ENCODE measurements around the gene MPPED1.

Gene MPPED1

GRCh38 chr22:43479301-43479950, 67.6 kb downstream of the MPPED1 start:
- no peak for DNase-seq

GRCh38 chr22:43479962-43480361, 68.1 kb downstream of the MPPED1 start:
- DNase-seq = no peak

GRCh38 chr22:43481568-43482317, 69.9 kb downstream of the MPPED1 start:
- no peak for DNase-seq

DNA sequence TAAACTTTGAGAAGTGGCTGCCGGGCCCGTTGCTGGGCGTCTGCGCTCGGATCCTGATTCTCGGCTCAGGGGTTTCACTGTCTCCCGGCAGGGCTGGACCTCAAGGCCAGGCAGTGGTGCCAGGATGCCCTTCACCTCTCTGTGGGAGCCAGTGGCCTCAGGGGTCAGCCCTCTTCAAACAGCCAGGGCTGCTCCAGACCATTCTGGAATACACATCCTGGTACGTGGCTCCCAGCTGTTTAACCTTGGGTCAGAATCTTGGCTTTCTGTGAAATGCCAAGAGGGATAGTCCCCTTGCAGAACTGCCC, 70.5 kb downstream of the MPPED1 start:
- no peak for DNase-seq

DNA sequence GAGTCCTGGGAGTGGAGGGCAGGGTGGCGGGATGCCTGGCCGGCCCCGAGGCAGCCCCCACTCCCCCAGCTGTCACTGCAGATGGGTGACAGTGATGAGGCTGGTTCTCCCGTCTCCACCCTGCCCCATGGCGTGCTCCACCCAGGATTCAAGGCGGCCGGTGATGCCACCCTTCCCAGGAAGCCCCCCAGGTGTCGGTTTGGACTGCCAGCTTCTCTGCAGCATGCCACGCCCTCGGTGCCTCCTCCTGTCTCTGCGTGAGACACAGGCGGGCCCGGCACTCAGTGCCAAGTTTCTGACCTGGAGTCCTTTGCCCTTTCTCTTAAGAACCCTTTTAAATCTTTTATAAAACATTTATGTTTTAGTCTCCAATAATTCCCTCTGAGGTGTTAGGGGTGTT, 71.5 kb downstream of the MPPED1 start:
- DNase-seq = no peak

- no peak for DNase-seq
Observed at GRCh38 chr22:43483669-43484068, 71.9 kb downstream of the MPPED1 start.

- no peak for DNase-seq
Observed at GRCh38 chr22:43484227-43484626, 72.4 kb downstream of the MPPED1 start.

DNA sequence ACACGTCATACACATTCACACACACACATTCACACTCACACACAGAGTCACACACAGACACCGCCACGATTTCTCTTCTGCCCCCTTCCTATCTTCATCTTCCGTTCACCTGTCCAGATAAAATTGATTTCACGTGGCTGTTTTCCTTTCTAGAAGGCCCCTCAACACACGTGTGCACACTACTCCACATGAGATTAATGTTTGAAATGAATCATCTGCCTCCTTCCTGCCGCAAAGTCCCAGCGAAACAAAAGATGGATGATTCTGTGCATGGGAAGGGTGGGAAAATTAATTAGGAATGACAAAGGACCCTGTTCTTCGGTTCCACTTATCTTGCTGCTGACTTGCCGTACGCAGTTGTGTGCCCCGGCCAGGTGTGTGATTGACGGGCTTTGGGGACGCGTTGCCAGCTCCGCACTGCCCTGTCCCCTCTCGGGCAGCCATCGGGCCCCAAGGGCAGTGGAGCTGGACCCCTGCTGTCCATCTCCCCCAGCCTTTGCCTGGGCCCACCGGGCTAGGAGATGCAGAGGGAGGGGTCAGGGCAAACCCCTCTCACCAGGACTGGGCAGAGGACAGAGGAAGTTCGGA, 73.8 kb downstream of the MPPED1 start:
- no peak for DNase-seq

GRCh38 chr22:43487311-43488030, 75.7 kb downstream of the MPPED1 start:
- DNase-seq = no peak

- DNase-seq = no peak
Observed at GRCh38 chr22:43488031-43488866, 76.4 kb downstream of the MPPED1 start.

DNA sequence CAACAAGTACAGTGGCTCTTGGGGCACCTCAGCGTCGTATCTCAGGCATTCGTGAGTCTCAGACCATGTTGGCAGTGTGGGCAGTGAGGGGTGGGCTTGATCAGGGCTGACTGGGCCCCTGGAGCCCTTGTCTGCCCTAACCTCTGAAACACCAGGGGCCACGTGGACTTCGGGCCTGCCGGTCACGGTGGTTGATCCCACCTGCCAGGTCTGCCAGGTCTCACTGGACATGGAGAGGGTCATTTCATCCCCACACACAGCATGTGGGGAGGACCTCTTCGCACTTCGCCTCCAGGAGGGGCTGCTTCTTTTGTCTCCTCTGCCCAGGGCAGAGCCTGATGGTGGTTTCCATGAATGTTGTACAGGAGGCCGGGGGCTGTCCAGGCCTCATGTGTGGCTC, 77.1 kb downstream of the MPPED1 start:
- DNase-seq = no peak

DNA sequence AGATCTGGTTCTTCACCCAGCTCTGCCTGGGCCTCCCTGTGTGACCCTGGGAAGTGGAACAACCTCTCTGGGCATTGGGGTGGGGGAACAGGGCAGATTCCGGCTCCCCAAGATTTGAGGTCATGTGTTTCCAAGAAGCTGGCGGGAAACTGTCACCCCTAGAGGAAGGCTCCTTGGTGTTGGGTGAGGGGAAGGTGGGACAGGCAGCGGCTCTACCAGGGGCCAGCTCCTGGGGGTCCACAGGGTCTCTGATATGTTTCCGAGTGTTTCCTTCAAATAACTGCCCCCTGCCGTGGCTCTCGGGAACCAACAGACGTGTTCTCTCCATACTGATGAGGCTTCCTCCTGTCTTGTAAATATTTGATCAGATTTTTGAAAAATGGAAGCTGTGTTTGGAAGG, 78.5 kb downstream of the MPPED1 start:
- no peak for DNase-seq

DNA sequence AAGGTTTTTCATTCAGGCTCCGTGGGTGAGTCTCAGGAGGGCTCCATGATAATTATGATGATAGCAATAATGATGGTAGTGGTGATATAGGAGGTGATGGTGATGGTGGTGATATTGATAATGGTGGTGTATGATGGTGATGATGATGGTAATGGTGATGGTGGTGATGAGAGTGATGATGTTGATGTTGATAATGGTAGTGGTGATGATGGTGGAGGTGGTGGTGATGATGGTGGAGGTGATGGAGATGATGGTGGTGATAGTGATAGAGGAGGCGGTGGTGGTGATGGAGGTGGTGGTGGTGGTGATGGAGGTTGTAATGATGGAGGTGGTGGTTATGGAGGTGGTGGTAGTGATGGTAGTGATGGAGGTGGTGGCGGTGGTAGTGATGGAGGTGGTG, 79.4 kb downstream of the MPPED1 start:
- DNase-seq = no peak

DNA sequence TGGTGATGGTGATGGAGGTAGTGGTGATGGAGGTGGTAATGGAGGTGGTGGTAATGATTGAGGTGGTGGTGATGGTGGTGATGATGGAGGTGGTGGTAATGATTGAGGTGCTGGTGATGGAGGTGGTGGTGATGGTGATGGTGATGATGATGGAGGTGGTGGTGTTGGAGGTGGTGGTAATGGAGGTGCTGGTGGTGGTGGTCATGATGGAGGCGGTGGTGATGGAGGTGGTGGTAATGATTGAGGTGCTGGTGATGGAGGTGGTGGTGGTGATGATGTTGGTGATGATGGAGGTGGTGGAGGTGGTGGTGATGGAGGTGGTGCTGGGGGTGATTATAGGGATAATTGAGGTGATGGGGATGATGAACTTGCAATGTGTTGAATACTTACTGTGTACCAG, 79.9 kb downstream of the MPPED1 start:
- DNase-seq = no peak

GRCh38 chr22:43493297-43493696, 81.5 kb downstream of the MPPED1 start:
- DNase-seq = no peak

GRCh38 chr22:43497956-43498855, 86.4 kb downstream of the MPPED1 start:
- DNase-seq = no peak

DNA sequence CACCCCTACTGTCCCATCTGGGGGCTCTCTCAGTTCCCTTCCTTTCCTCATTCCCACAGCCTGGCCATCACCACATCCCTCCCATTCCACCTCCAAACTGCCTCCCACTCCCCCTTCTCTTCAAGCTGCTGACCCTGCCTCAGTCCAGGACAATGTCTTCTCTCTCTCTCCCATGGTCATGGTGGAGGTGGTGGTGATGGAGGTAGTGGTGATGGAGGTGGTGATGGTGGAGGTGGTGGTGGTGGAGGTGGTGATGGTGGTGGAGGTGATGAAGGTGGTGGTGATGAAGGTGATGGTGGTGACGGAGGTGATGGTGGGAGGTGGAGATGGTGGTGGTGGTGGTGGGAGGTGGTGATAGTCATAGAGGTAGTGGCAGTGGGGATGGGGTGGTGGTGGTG, 87.0 kb downstream of the MPPED1 start:
- no peak for DNase-seq

DNA sequence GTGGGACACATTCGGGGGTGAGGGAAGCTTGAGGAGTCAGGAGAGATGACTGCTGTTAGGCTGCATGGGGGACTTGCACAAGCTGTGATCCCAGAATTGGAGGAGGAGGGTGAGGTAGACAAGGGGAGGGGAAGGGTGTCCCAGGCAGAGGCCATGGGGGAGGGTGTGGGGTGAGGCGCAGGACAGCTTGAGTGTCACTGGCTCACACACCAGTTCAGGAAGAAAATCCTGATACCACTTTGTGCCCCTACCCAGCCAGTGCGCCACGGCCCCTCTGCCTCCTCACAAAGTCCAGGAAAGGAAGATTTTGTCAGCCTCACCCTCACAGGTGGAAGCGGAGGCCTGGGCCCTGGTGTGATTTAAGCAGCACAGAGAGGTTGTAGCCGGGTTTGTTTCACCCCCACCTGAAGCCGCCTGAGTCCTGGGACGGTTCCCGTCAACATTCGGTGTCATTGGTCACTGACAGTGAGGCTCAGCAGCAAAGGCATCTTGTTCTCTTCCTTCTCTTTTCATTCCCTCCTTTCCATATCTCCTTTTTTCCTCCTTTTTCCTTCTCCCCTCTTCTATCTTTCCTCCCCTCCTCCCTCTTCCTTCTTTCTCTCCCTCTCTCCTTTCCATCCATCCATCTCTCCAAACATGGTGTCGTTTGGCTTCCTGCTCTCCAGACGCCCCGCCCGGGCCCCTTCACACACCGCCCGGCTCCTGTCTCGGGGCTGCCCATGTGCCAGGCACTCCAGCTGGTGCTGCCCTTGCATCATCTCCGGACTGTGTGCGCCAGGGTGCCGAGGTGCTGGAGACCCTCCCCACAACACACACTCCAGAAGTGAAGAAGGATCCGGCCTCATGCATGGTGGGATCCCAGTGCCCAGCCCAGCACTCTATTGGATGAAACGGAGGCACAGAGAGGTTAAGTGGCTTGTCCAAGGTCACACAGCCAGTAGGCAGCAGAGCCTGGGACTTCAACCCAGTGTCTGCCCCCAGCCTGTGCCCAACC, 89.3 kb downstream of the MPPED1 start:
- DNase-seq = no peak

DNA sequence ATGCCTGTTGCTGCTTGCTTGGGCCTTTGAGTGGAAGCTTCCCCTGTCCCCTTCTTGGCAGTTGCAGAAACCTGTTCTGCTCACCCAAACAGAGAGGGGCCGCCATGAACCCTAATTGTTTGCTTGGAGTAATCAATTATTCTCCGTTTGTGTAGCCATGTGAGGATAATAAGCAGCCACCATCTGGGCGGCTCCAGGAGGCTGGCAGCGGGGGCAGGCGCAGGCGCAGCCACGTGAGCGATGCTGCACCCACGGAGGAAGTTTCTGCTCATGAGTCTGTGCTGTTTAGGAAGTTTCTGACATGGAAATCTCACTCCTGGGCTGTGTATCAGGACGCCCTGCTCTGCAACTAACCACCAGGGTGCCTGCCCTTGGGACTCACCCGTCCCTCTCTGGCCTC, 90.1 kb downstream of the MPPED1 start:
- DNase-seq = no peak

- DNase-seq = no peak
Observed at GRCh38 chr22:43502306-43502874, 90.6 kb downstream of the MPPED1 start.

All from SHP77 treated with DMSO at 0.1 percent for 48 hours (cell line).